ENCODE measurements around the gene ST14.
A peak's percentile ranks its signal among the peaks of the same experiment; 100 is the strongest.

DNA sequence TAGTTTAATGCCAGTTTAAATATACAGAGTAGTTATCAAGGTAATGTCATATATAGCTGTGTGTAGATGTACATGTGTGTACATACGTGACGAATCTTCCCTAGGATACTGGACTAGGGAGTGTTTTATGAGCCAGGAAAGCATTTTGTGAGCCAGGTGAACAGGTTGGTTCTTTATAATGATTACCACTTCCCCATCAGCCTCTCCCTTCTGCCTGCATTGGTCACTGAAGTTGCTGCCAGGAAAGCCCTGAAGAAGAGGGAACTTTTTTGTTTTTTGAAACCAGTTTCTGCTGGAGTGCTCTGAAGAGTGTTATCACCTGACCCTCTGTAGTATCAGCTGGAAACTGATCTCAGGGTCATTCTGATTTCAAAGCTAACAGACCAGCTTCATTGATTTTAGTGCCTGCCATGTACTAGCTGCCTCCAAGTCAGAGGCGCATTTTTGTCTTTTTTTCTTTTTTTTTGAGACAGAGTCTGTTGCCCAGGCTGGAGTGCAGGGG lies 14.2 kb upstream of the ST14 start:
- TF ChIP-seq, protein P1, sequence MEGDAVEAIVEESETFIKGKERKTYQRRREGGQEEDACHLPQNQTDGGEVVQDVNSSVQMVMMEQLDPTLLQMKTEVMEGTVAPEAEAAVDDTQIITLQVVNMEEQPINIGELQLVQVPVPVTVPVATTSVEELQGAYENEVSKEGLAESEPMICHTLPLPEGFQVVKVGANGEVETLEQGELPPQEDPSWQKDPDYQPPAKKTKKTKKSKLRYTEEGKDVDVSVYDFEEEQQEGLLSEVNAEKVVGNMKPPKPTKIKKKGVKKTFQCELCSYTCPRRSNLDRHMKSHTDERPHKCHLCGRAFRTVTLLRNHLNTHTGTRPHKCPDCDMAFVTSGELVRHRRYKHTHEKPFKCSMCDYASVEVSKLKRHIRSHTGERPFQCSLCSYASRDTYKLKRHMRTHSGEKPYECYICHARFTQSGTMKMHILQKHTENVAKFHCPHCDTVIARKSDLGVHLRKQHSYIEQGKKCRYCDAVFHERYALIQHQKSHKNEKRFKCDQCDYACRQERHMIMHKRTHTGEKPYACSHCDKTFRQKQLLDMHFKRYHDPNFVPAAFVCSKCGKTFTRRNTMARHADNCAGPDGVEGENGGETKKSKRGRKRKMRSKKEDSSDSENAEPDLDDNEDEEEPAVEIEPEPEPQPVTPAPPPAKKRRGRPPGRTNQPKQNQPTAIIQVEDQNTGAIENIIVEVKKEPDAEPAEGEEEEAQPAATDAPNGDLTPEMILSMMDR (IDR thresholded peaks at IDR 0.05): no peak
- peak in 1 of 2 donors; percentile 17 for TF ChIP-seq POLR2A (IDR thresholded peaks at IDR 0.05)

Measured in adrenal gland (tissue), 5 donors.